Activated naive CD4-positive, alpha-beta T cell treated with anti-CD3 and anti-CD28 coated beads for 36 hours (primary cell): ENCODE data around the gene PRAME. TPM values are rescaled to one million over a fixed set of nuclear protein-coding genes. Genes with fewer than 3 reads are reported as not detected.
A peak's percentile ranks its signal among the peaks of the same experiment; 100 is the strongest.
"Not testable (repeated sequence)": the region's sequence is repeated elsewhere in the genome, so short reads cannot be mapped to it uniquely, and the experiment has no call there.

Experiments
- CTCF ChIA-PET: fragments of 350-600 bp; sonication (Branson Sonifier 250); formaldehyde crosslinking; loops from one replicate; lab custom pipeline; 2021; ENCODE audit warnings: antibody characterized with exemption; lab: Charles Lee
- DNase-seq: peaks from one replicate; pipeline ENCODE4 v3.0.0-alpha.2; 2020
- H3K27ac Mint-ChIP-seq: one replicate; pipeline ENCODE4 v1.8.0; 2021; ENCODE audit warnings: mild to moderate bottlenecking, mixed read lengths
- H3K27me3 Mint-ChIP-seq: one replicate; pipeline ENCODE4 v1.8.0; 2021; ENCODE audit warnings: low read depth, mixed read lengths
- H3K36me3 Mint-ChIP-seq: one replicate; pipeline ENCODE4 v1.8.0; 2021; ENCODE audit warnings: low read depth, mixed read lengths
- H3K4me1 Mint-ChIP-seq: one replicate; pipeline ENCODE4 v1.8.0; 2021; ENCODE audit warnings: low read depth, mixed read lengths
- H3K4me3 Mint-ChIP-seq: one replicate; pipeline ENCODE4 v1.8.0; 2021; ENCODE audit warnings: mild to moderate bottlenecking, moderate library complexity, mixed read lengths
- H3K9me3 Mint-ChIP-seq: one replicate; pipeline ENCODE4 v1.8.0; 2021; ENCODE audit warnings: mixed read lengths
- intact Hi-C: fragments of 100-400 bp; cut with micrococcal nuclease; formaldehyde crosslinking; loops from one replicate; pipeline ENCODE4 v1.15.1; 2023
- total RNA-seq, 2 experiments: library from RNA; stranded (reverse); gene quantifications; one replicate each; pipeline ENCODE4 v1.2.3, GENCODE V29; 2021

Gene PRAME
- total RNA-seq, 2 experiments from 2014 or later = not detected

DNA sequence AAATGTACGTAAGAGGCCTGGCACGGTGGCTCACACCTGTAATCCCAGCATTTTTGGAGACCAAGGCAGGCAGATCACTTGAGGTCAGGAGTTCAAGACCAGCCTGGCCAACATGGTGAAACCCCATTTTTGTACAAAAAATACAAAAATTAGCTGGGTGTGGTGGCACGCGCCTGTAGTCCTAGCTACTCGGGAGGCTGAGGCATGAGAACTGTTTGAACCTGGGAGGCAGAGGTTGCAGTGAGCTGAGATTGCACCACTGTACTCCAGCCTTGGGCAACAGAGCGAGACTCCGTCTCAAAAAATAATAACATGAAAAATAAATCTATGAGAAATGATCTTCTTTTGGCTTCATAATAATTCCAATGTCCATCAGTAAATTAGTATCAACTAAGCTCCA lies 48.2 kb downstream of the PRAME start:
- H3K4me3 Mint-ChIP-seq, H3K27ac Mint-ChIP-seq, intact Hi-C loops: not testable (repeated sequence)

DNA sequence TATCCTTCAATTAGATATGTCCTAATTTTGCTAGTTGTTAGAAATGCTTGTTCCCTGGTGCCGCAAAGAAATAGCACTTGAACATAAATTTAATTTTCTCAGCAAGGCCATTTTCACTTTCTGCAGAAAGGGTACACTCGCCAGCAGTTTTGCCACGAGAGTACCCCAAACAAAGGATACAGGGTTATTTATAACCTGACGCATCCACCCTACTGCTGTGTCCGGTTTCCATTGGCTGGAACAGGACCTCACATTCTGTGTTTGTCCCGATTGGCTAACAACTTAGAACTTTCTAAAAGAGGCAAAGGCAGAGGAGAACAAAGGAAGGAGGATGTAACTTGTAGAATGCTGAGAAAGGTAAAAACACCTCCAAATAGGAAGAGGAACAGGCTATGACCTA lies 49.2 kb downstream of the PRAME start:
- Mint-ChIP-seq H3K36me3 (peaks cover 11% of the 10 kb centered on the region), H3K4me1 (peaks cover 15% of the 10 kb centered on the region)
- CTCF ChIA-PET = interaction anchor here (0.6 kb wide), 1 partner anchor 41 kb away, joined by 3 read pairs; no protein-coding TSS in a partner anchor
- intact Hi-C loops, H3K9me3 Mint-ChIP-seq, H3K4me3 Mint-ChIP-seq, H3K27ac Mint-ChIP-seq, DNase-seq, H3K27me3 Mint-ChIP-seq: not testable (repeated sequence)

More for the DNA sequence above, 48.2 kb downstream of the PRAME start:
- not testable (repeated sequence) for H3K9me3 Mint-ChIP-seq, DNase-seq, H3K36me3 Mint-ChIP-seq
- CTCF ChIA-PET = interaction anchor here (0.6 to 0.8 kb wide), 2 partner anchors 8 to 48 kb away, joined by 3 to 5 read pairs; partner anchors contain the start of gene PRAME
- H3K27me3 Mint-ChIP-seq = peaks cover 12% of the 10 kb centered on the region
- H3K4me1 Mint-ChIP-seq = peaks cover 15% of the 10 kb centered on the region

DNA sequence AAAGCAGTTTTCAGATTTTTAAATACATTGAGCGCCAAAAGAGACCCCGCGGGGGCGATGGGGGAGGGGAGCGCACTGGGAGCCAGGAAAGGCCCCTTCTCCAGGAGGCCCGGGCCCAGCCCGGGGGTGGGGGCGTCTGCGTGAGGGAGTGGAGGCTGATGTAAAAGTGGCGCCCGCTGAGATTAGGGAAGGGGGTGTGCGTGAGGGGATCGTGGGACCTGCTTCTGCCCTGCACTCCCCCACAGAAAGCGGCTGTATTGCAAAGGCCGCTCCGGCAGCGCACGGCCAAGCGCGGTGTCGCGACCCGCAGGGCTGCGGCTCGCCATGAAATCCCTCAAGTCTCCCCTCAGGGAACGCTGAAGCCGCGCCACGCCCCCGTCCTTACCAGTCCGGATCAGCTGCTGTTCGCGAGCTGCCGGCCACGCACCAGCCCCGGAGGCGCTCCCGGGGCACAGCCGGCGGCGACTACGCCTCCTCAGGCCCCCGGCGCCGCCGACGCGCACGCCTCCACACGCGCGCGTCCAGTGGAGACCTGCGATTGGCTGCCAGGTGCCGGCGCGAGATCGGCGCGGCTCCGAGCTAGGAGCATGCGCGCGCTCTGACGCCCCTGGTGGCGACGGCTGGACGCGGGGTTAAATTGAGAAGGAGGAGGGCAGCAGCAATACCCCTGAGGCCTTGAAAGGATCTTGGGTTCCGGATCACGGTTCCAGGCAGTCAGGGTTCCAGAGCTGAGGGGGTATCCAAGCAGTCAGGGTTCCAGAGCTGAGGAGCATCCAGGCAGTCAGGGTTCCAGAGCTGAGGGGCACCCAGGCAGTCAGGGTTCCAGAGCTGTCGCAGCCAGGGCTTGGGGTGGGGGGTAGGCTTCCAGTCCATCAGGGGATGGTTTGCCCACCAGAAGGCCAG lies 50.5 kb downstream of the PRAME start, which contains the start of gene ZNF280B:
TSS of gene ZNF280B (minus strand) at position 469 of the 903 bp plus-strand sequence. CDS start 19,344 bp downstream, outside the sequence.
- Mint-ChIP-seq H3K27ac (peak within 1 kb of the TSS; percentile 5), H3K36me3 (peaks cover 20% of the 10 kb centered on the region), H3K27me3 (peaks cover 2% of the 10 kb centered on the region), H3K9me3 (peaks cover 8% of the 10 kb centered on the region), H3K4me1 (peaks cover 15% of the 10 kb centered on the region), H3K4me3 (peak within 1 kb of the TSS; percentile 71)
- CTCF ChIA-PET = interaction anchor here (0.7 to 1.4 kb wide), 9 partner anchors 11 to 86 kb away, joined by 3 to 7 read pairs (median 3); partner anchors contain the start of gene ZNF280A
- intact Hi-C loops = no loop called here
- DNase-seq = peak; percentile 88

DNA sequence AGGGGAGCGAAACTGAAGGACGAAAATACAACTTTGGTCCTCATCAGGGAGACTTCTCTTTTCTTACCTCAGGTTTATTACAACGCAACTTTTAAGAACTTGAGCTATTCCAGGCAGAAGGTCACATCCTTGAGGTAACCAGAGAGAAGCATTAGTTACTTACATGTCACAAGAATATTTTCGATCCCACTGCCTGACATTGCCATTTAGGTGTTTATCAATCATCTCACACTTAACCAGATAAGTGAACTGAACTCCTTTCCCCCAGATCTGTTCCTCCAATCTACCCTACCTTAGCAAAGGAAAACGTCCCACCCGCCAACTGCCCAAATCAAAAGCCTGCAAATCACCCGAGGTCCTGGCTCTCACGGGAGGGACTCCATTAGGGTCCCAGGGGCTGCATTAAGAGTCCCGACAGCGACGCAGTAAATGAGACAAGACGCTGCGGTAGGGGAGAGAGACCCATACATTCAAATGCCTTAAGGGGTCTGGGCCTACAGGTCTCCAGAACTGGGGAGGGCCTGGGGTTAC lies 51.3 kb downstream of the PRAME start:
- Mint-ChIP-seq H3K36me3 (peaks cover 26% of the 10 kb centered on the region), H3K4me1 (peaks cover 15% of the 10 kb centered on the region), H3K27ac (no peak overlapping the region), H3K9me3 (peaks cover 8% of the 10 kb centered on the region), H3K4me3 (peak overlapping the region; percentile 71), H3K27me3 (peaks cover 2% of the 10 kb centered on the region)
- CTCF ChIA-PET = interaction anchor here (1.4 kb wide), 1 partner anchor 18 kb away, joined by 7 read pairs; no protein-coding TSS in a partner anchor
- no peak for DNase-seq
- intact Hi-C loops = no loop called here

DNA sequence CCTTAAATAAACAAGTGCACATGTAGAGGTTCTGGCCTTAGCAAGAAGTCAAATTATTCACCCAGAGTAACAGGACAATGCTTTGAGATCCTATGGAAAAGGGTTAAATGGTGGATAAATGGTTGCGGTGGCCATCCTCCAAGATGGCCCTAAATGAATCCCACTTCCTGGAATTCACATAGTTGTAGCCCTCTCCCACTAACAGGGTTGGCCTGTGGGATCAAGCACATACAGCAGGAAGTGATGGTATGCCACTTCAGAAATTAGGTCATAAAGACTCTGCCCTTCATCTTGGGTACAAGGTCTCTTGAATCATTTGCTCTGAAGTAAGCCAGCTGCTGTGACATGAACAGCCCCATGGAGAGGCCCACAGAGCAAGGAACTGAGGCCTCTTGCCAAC lies 52.3 kb downstream of the PRAME start:
- Mint-ChIP-seq H3K4me1 (peaks cover 15% of the 10 kb centered on the region), H3K36me3 (peaks cover 34% of the 10 kb centered on the region), H3K27ac (no peak overlapping the region), H3K4me3 (no peak overlapping the region), H3K9me3 (peaks cover 8% of the 10 kb centered on the region), H3K27me3 (no peaks in the 10 kb centered on the region)
- CTCF ChIA-PET = interaction anchor here (0.6 kb wide), 2 partner anchors 108 to 214 kb away, joined by 3 to 4 read pairs; no protein-coding TSS in a partner anchor
- intact Hi-C loops = no loop called here
- no peak for DNase-seq

DNA sequence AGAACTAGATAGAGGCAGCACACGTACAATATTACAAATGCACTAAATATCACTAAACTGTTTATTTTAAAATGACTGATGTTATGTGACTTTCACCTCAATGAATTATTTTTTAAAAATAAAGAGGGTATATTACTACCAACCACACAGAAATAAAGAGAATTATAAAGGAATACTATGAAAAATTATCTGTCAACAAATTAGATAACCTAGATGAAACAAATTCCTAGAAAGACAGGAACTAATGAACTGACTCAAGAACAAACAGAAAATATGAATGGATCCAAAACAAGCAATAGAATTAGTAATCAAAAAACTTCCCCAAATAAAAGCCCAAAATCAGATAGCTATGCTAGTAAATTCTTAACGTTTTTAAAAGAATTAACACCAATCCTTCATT lies 60.8 kb downstream of the PRAME start:
- H3K4me3 Mint-ChIP-seq = no peak overlapping the region
- H3K4me1 Mint-ChIP-seq = no peaks in the 10 kb centered on the region

More for the DNA sequence above, 60.8 kb downstream of the PRAME start:
- Mint-ChIP-seq H3K36me3 (peaks cover 20% of the 10 kb centered on the region), H3K9me3 (no peaks in the 10 kb centered on the region), H3K27ac (no peak overlapping the region), H3K27me3 (no peaks in the 10 kb centered on the region)
- no peak for DNase-seq
- intact Hi-C loops = no loop called here
- CTCF ChIA-PET = interaction anchor here (1.4 kb wide), 1 partner anchor 10 kb away, joined by 4 read pairs; the partner anchor contains the start of gene ZNF280B

Other genes starting within 250 kb of the PRAME start
- 1 to 10 TPM; 1.7 to 1.8 TPM for gene ZNF280B, start 50.5 kb downstream of the PRAME start, total RNA-seq
- gene ZNF280A, start 39.0 kb downstream of the PRAME start, total RNA-seq = not detected
- gene GGTLC2, start 85.3 kb upstream of the PRAME start, total RNA-seq = not detected